NOMO-1 treated with dmso at 0.1 percent for 144 hours (cell line): Measurements from ENCODE around the gene MYO7A.

ENCODE experiments used
- DNase-seq: peaks from one replicate; lab custom pipeline; 2025; ENCODE audit not compliant: unreplicated experiment; lab: John Stamatoyannopoulos, UW

The MYO7A gene

GRCh38 chr11:77159937-77160495, 32.0 kb downstream of the MYO7A start:
- DNase-seq, result no peak

GRCh38 chr11:77163271-77163670, 35.2 kb downstream of the MYO7A start:
- DNase-seq, result no peak

GRCh38 chr11:77165066-77165465, 37.0 kb downstream of the MYO7A start:
- DNase-seq, result no peak

- DNase-seq, result no peak
Observed at GRCh38 chr11:77166021-77166420, 38.0 kb downstream of the MYO7A start.

GRCh38 chr11:77167111-77167626, 39.1 kb downstream of the MYO7A start:
- no peak for DNase-seq

GRCh38 chr11:77167791-77168190, 39.7 kb downstream of the MYO7A start:
- DNase-seq, result no peak

- DNase-seq, result no peak
Observed at GRCh38 chr11:77170107-77170506, 42.1 kb downstream of the MYO7A start.

GRCh38 chr11:77171254-77171653, 43.2 kb downstream of the MYO7A start:
- no peak for DNase-seq

GRCh38 chr11:77171885-77172665, 44.0 kb downstream of the MYO7A start:
- DNase-seq, result no peak

- DNase-seq, result no peak
Observed at GRCh38 chr11:77172666-77172982, 44.6 kb downstream of the MYO7A start.

GRCh38 chr11:77173494-77173893, 45.4 kb downstream of the MYO7A start:
- no peak for DNase-seq

GRCh38 chr11:77174559-77174958, 46.5 kb downstream of the MYO7A start:
- DNase-seq, result no peak

- DNase-seq, result no peak
Observed at GRCh38 chr11:77175021-77175842, 47.2 kb downstream of the MYO7A start.

- DNase-seq, result no peak
Observed at GRCh38 chr11:77175869-77176539, 48.0 kb downstream of the MYO7A start.

- no peak for DNase-seq
Observed at GRCh38 chr11:77176996-77177395, 49.0 kb downstream of the MYO7A start.

GRCh38 chr11:77178150-77178549, 50.1 kb downstream of the MYO7A start:
- DNase-seq, result no peak

- no peak for DNase-seq
Observed at GRCh38 chr11:77179048-77179447, 51.0 kb downstream of the MYO7A start.

- DNase-seq, result no peak
Observed at GRCh38 chr11:77179681-77180080, 51.6 kb downstream of the MYO7A start.

GRCh38 chr11:77180346-77180745, 52.3 kb downstream of the MYO7A start:
- DNase-seq, result no peak

GRCh38 chr11:77181226-77181625, 53.2 kb downstream of the MYO7A start:
- DNase-seq, result no peak

- no peak for DNase-seq
Observed at GRCh38 chr11:77181799-77182541, 53.9 kb downstream of the MYO7A start.
